ENCODE measurements around the gene PCGF5. TPM values are rescaled to one million over a fixed set of nuclear protein-coding genes. Genes with fewer than 3 reads are reported as not detected.
"Not testable (repeated sequence)": the region's sequence is repeated elsewhere in the genome, so short reads cannot be mapped to it uniquely, and the experiment has no call there.

Gene PCGF5
- total RNA-seq, 1 experiment from 2014 or later: 12.0 TPM

- no peaks in the 10 kb centered on the region for H3K9me3 ChIP-seq
- no peaks in the 10 kb centered on the region for H3K4me1 ChIP-seq
- CTCF ChIA-PET: interaction anchor here (0.6 kb wide), 1 partner anchor 298 kb away, joined by 5 read pairs; no protein-coding TSS in a partner anchor
- Mint-ChIP-seq H3K36me3 (ENCODE audit: insufficient read depth, unreplicated experiment) (no peaks in the 10 kb centered on the region), H3K27ac (ENCODE audit: unreplicated experiment) (no peak overlapping the region), H3K4me1 (ENCODE audit: low read depth, unreplicated experiment) (no peaks in the 10 kb centered on the region), H3K4me3 (ENCODE audit: unreplicated experiment) (no peak overlapping the region), H3K27me3 (ENCODE audit: insufficient read depth, unreplicated experiment) (no peaks in the 10 kb centered on the region), H3K9me3 (ENCODE audit: unreplicated experiment) (no peaks in the 10 kb centered on the region)
- H3K4me3 ChIP-seq (ENCODE audit: low read depth, low read length): no peak overlapping the region
- H3K27me3 ChIP-seq (replicated peaks; ENCODE audit: control insufficient read depth, insufficient read depth, low read length): no peaks in the 10 kb centered on the region
- no peak for DNase-seq
- intact Hi-C loops (cut with micrococcal nuclease; ENCODE audit: unreplicated experiment): no loop called here
- BruUV-seq (replicated peaks): no TSS peak
- no peaks in the 10 kb centered on the region for H3K36me3 ChIP-seq (ENCODE audit: control insufficient read depth, insufficient read depth, low read length)
- TF ChIP-seq CTCF (IDR thresholded peaks at IDR 0.05; ENCODE audit: insufficient read depth in 1 of 2, low read depth in 1 of 2, low read length in 1 of 2, severe bottlenecking in 1 of 2, unreplicated experiment in 1 of 2): no peak
- POLR2A ChIA-PET: no interaction called here
Observed at GRCh38 chr10:91319336-91319735, 98.9 kb downstream of the PCGF5 start.

- H3K4me1 ChIP-seq; H3K27me3 Mint-ChIP-seq (ENCODE audit: insufficient read depth, unreplicated experiment); H3K4me3 ChIP-seq (ENCODE audit: low read depth, low read length); H3K36me3 Mint-ChIP-seq (ENCODE audit: insufficient read depth, unreplicated experiment); intact Hi-C loops (cut with micrococcal nuclease; ENCODE audit: unreplicated experiment); H3K27ac Mint-ChIP-seq (ENCODE audit: unreplicated experiment); H3K9me3 ChIP-seq; H3K4me1 Mint-ChIP-seq (ENCODE audit: low read depth, unreplicated experiment); DNase-seq; H3K27me3 ChIP-seq (replicated peaks; ENCODE audit: control insufficient read depth, insufficient read depth, low read length); BruUV-seq (replicated peaks); H3K9me3 Mint-ChIP-seq (ENCODE audit: unreplicated experiment); H3K4me3 Mint-ChIP-seq (ENCODE audit: unreplicated experiment); CTCF ChIA-PET; H3K36me3 ChIP-seq (ENCODE audit: control insufficient read depth, insufficient read depth, low read length); POLR2A ChIA-PET: not testable (repeated sequence)
Observed at GRCh38 chr10:91323293-91323905, 102.9 kb downstream of the PCGF5 start.

GRCh38 chr10:91328320-91328984 lies 108.0 kb downstream of the PCGF5 start:
- Histone ChIP-seq H3K4me1 (no peaks in the 10 kb centered on the region), H3K4me3 (ENCODE audit: low read depth, low read length) (no peak overlapping the region), H3K36me3 (ENCODE audit: control insufficient read depth, insufficient read depth, low read length) (no peaks in the 10 kb centered on the region), H3K9me3 (peaks cover 10% of the 10 kb centered on the region), H3K27me3 (replicated peaks; ENCODE audit: control insufficient read depth, insufficient read depth, low read length) (no peaks in the 10 kb centered on the region)
- Mint-ChIP-seq H3K27me3 (ENCODE audit: insufficient read depth, unreplicated experiment) (peaks cover 3% of the 10 kb centered on the region), H3K27ac (ENCODE audit: unreplicated experiment) (no peak overlapping the region), H3K9me3 (ENCODE audit: unreplicated experiment) (peaks cover 20% of the 10 kb centered on the region), H3K36me3 (ENCODE audit: insufficient read depth, unreplicated experiment) (no peaks in the 10 kb centered on the region), H3K4me1 (ENCODE audit: low read depth, unreplicated experiment) (no peaks in the 10 kb centered on the region), H3K4me3 (ENCODE audit: unreplicated experiment) (no peak overlapping the region)
- CTCF ChIA-PET: no interaction called here
- no peak for TF ChIP-seq CTCF (IDR thresholded peaks at IDR 0.05; ENCODE audit: insufficient read depth in 1 of 2, low read depth in 1 of 2, low read length in 1 of 2, severe bottlenecking in 1 of 2, unreplicated experiment in 1 of 2)
- POLR2A ChIA-PET: no interaction called here
- no peak for DNase-seq
- BruUV-seq (replicated peaks): no TSS peak
- intact Hi-C loops (cut with micrococcal nuclease; ENCODE audit: unreplicated experiment): no loop called here

Other genes with a start within 250 kb of the PCGF5 start
- gene HECTD2, start 189.7 kb downstream of the PCGF5 start, total RNA-seq (2022): 1.5 and 2.0 TPM in 2 replicates